Loucy (cell line): ENCODE results near the gene SLC39A11.

ENCODE experiments used
- H2AFZ ChIP-seq: fragments of 200-600 bp; sonication (generic); 2 replicates; pipeline ENCODE4 v1.6.0; 2016; ENCODE audit warnings: antibody characterized with exemption, mild to moderate bottlenecking, low read length, moderate library complexity
- H3F3A ChIP-seq: fragments of 200-600 bp; 2 replicates; pipeline ENCODE4 v1.6.0; 2016; ENCODE audit warnings: antibody characterized with exemption, low read depth, mild to moderate bottlenecking
- H3K27me3 ChIP-seq: fragments of 200-600 bp; sonication (generic); 2 replicates; pipeline ENCODE4 v1.6.1; 2014; ENCODE audit warnings: low read length, mild to moderate bottlenecking; ENCODE audit not compliant: insufficient read depth, poor library complexity, severe bottlenecking
- H3K36me3 ChIP-seq: fragments of 200-600 bp; sonication (generic); 2 replicates; pipeline ENCODE4 v1.6.1; 2016; ENCODE audit warnings: low read length; ENCODE audit not compliant: insufficient read depth
- H3K4me1 ChIP-seq: fragments of 200-600 bp; sonication (generic); 2 replicates; pipeline ENCODE4 v1.5.1; 2014; ENCODE audit warnings: low read length, mild to moderate bottlenecking; ENCODE audit not compliant: insufficient read depth, poor library complexity, severe bottlenecking
- H3K4me2 ChIP-seq: fragments of 200-600 bp; sonication (generic); 2 replicates; pipeline ENCODE4 v1.6.0; 2014; ENCODE audit warnings: antibody characterized with exemption, low read length, low read depth, mild to moderate bottlenecking; ENCODE audit not compliant: poor library complexity, severe bottlenecking
- H3K4me3 ChIP-seq: fragments of 200-600 bp; sonication (generic); 2 replicates; pipeline ENCODE4 v1.5.1; 2014; ENCODE audit warnings: low read length, mild to moderate bottlenecking, mixed read lengths; ENCODE audit not compliant: poor library complexity, severe bottlenecking
- H3K79me2 ChIP-seq: fragments of 200-600 bp; sonication (generic); 2 replicates; pipeline ENCODE4 v1.6.1; 2014; ENCODE audit warnings: low read length; ENCODE audit not compliant: insufficient read depth
- H3K9ac ChIP-seq: fragments of 200-600 bp; sonication (generic); 2 replicates; pipeline ENCODE4 v1.6.0; 2014; ENCODE audit warnings: mild to moderate bottlenecking, low read depth, low read length, moderate library complexity; ENCODE audit not compliant: poor library complexity, severe bottlenecking
- H3K9me2 ChIP-seq: fragments of 200-600 bp; sonication (generic); replicated peaks from 2 replicates; pipeline ENCODE4 v1.6.1; 2016; ENCODE audit warnings: low read depth, low read length, mixed read lengths
- H3K9me3 ChIP-seq: fragments of 200-600 bp; sonication (generic); 2 replicates; pipeline ENCODE4 v1.6.1; 2014; ENCODE audit warnings: mild to moderate bottlenecking, antibody characterized with exemption, low read length, low read depth; ENCODE audit not compliant: insufficient read depth
- H4K20me1 ChIP-seq: fragments of 200-600 bp; sonication (generic); 2 replicates; pipeline ENCODE4 v1.6.0; 2014; ENCODE audit warnings: antibody characterized with exemption, low read length, mild to moderate bottlenecking; ENCODE audit not compliant: insufficient read depth, poor library complexity, severe bottlenecking
- EZH2phosphoT487 ChIP-seq: fragments of 200-600 bp; IDR thresholded peaks from 2 replicates; pipeline ENCODE4 v1.6.1; 2018; ENCODE audit warnings: antibody characterized with exemption, mild to moderate bottlenecking, moderate library complexity, borderline replicate concordance
- TF ChIP-seq, protein P1 (sequence below): fragments of 200-600 bp; sonication (generic); conservative IDR thresholded peaks from 2 replicates; pipeline ENCODE4 v1.5.1; 2014; ENCODE audit warnings: mild to moderate bottlenecking, antibody characterized with exemption, low read length

Gene SLC39A11

GRCh38 chr17:72719206-72719577 lies 373.3 kb downstream of the SLC39A11 start:
- Histone ChIP-seq H4K20me1 (no peaks in the 10 kb centered on the region), H3K9ac (peak overlapping the region; percentile 29), H2AFZ (peak overlapping the region; percentile 61)

GRCh38 chr17:72717676-72718075 lies 374.8 kb downstream of the SLC39A11 start:
- no peak overlapping the region for H2AFZ ChIP-seq
- TF ChIP-seq, protein P1, sequence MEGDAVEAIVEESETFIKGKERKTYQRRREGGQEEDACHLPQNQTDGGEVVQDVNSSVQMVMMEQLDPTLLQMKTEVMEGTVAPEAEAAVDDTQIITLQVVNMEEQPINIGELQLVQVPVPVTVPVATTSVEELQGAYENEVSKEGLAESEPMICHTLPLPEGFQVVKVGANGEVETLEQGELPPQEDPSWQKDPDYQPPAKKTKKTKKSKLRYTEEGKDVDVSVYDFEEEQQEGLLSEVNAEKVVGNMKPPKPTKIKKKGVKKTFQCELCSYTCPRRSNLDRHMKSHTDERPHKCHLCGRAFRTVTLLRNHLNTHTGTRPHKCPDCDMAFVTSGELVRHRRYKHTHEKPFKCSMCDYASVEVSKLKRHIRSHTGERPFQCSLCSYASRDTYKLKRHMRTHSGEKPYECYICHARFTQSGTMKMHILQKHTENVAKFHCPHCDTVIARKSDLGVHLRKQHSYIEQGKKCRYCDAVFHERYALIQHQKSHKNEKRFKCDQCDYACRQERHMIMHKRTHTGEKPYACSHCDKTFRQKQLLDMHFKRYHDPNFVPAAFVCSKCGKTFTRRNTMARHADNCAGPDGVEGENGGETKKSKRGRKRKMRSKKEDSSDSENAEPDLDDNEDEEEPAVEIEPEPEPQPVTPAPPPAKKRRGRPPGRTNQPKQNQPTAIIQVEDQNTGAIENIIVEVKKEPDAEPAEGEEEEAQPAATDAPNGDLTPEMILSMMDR = no peak
- no peak for TF ChIP-seq EZH2phosphoT487
- no peaks in the 10 kb centered on the region for H3K9me3 ChIP-seq
- no peak overlapping the region for H3K4me2 ChIP-seq
- no peaks in the 10 kb centered on the region for H4K20me1 ChIP-seq
- H3K4me1 ChIP-seq = peaks cover 18% of the 10 kb centered on the region
- H3K9me2 ChIP-seq = no peaks in the 10 kb centered on the region
- no peak overlapping the region for H3K4me3 ChIP-seq
- H3K36me3 ChIP-seq = no peaks in the 10 kb centered on the region
- no peaks in the 10 kb centered on the region for H3K79me2 ChIP-seq
- no peaks in the 10 kb centered on the region for H3K27me3 ChIP-seq
- H3F3A ChIP-seq = no peaks in the 10 kb centered on the region
- H3K9ac ChIP-seq = no peak overlapping the region

More at GRCh38 chr17:72719206-72719577, 373.3 kb downstream of the SLC39A11 start:
- no peaks in the 10 kb centered on the region for H3K9me2 ChIP-seq
- H3K4me1 ChIP-seq = peaks cover 18% of the 10 kb centered on the region
- peak overlapping the region; percentile 63 for H3K4me2 ChIP-seq
- TF ChIP-seq, protein P1 = no peak
- no peak for TF ChIP-seq EZH2phosphoT487
- H3K4me3 ChIP-seq = peak overlapping the region; percentile 26
- H3K9me3 ChIP-seq = no peaks in the 10 kb centered on the region
- no peaks in the 10 kb centered on the region for H3K36me3 ChIP-seq
- no peaks in the 10 kb centered on the region for H3F3A ChIP-seq
- H3K79me2 ChIP-seq = no peaks in the 10 kb centered on the region
- H3K27me3 ChIP-seq = no peaks in the 10 kb centered on the region

DNA sequence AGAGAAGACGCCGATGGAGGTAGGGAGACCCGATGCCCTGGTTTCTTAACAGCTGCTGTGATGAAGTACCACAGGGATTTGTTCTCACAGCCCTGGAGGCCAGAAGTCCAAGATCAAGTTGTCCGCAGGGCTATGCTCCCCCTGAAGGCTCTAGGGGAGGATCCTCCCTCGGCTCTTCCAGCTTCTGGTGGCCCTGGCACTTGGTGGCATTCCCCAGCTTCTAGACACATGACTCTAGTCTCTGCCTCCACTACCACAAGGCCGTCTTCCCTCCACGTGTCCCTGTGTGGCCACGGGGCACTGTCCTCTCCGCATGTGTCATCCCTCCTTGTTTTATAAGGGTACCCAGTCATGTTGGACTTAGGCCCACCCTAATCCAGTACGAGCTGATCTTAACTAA lies 375.2 kb downstream of the SLC39A11 start:
- Histone ChIP-seq H3F3A (no peaks in the 10 kb centered on the region), H4K20me1 (no peaks in the 10 kb centered on the region), H2AFZ (no peak overlapping the region), H3K36me3 (no peaks in the 10 kb centered on the region), H3K79me2 (no peaks in the 10 kb centered on the region), H3K27me3 (no peaks in the 10 kb centered on the region), H3K9ac (no peak overlapping the region), H3K4me1 (peaks cover 18% of the 10 kb centered on the region), H3K4me2 (no peak overlapping the region), H3K9me2 (no peaks in the 10 kb centered on the region), H3K9me3 (no peaks in the 10 kb centered on the region), H3K4me3 (no peak overlapping the region)
- TF ChIP-seq EZH2phosphoT487 = no peak
- TF ChIP-seq, protein P1 = no peak
